ENCODE results near the gene PSMB4.
"Not testable (repeated sequence)": the region's sequence is repeated elsewhere in the genome, so short reads cannot be mapped to it uniquely, and the experiment has no call there.

DNA sequence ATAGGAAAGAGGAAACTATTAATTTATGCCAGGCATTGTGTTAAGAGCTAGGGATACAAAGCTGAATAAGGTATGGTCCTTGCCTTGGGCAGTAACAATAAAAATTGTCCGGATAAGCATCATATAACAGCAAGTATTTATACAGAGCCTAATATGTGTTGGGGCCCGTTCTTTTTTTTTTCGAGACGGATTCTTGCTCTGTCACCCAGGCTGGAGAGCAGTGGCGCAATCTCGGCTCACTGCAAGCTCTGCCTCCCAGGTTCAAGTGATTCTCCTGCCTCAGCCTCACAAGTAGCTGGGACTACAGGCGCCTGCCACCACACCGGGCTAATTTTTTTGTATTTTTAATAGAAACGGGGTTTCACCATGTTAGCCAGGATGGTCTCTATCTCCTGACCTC is 49.0 kb upstream of the PSMB4 start:
- TF ChIP-seq, protein P1, sequence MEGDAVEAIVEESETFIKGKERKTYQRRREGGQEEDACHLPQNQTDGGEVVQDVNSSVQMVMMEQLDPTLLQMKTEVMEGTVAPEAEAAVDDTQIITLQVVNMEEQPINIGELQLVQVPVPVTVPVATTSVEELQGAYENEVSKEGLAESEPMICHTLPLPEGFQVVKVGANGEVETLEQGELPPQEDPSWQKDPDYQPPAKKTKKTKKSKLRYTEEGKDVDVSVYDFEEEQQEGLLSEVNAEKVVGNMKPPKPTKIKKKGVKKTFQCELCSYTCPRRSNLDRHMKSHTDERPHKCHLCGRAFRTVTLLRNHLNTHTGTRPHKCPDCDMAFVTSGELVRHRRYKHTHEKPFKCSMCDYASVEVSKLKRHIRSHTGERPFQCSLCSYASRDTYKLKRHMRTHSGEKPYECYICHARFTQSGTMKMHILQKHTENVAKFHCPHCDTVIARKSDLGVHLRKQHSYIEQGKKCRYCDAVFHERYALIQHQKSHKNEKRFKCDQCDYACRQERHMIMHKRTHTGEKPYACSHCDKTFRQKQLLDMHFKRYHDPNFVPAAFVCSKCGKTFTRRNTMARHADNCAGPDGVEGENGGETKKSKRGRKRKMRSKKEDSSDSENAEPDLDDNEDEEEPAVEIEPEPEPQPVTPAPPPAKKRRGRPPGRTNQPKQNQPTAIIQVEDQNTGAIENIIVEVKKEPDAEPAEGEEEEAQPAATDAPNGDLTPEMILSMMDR (IDR thresholded peaks at IDR 0.05; ENCODE audit: insufficient read depth, low read length, poor library complexity, severe bottlenecking) = not testable (repeated sequence)
- not testable (repeated sequence) for TF ChIP-seq EZH2phosphoT487 (conservative IDR thresholded peaks at IDR 0.05; ENCODE audit: low read length)

Measured in SU-DHL-6 (cell line).